IPS-18c (cell line): ENCODE measurements around the gene TCTA.

Source experiments
- H3K4me3 ChIP-seq: 2 replicates; pipeline ENCODE4 v1.7.0; 2013; ENCODE audit warnings: low read depth, mild to moderate bottlenecking, low read length, moderate library complexity; ENCODE audit not compliant: insufficient read depth
- H3K9me3 ChIP-seq: one replicate; pipeline ENCODE4 v1.6.1; 2013; ENCODE audit warnings: mild to moderate bottlenecking, low read length, moderate library complexity; ENCODE audit not compliant: control insufficient read depth, insufficient read depth

TCTA gene

DNA sequence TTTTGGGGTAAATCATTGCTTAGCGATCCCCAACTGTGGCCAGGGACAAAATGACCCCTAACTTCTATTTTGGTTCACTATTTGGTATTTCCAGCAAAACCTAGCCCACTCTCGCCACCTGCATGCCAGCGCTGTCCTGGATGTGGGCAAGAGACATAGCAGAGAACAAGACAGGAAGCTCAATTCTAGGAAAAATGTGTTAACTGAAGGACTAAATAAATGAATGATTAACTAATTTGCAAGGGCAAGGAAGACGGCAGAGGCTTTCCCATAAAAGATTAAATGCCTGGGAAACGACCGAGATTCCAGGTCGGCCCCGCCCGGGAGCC lies 16.5 kb downstream of the TCTA start:
- H3K4me3 ChIP-seq, result peak overlapping the region; percentile 90
- no peaks in the 10 kb centered on the region for H3K9me3 ChIP-seq

GRCh38 chr3:49434731-49435130 lies 22.5 kb downstream of the TCTA start:
- H3K4me3 ChIP-seq, result no peak overlapping the region

GRCh38 chr3:49445391-49445790 lies 33.2 kb downstream of the TCTA start:
- Histone ChIP-seq H3K9me3 (no peaks in the 10 kb centered on the region), H3K4me3 (no peak overlapping the region)

More at GRCh38 chr3:49434731-49435130, 22.5 kb downstream of the TCTA start:
- H3K9me3 ChIP-seq, result no peaks in the 10 kb centered on the region

DNA sequence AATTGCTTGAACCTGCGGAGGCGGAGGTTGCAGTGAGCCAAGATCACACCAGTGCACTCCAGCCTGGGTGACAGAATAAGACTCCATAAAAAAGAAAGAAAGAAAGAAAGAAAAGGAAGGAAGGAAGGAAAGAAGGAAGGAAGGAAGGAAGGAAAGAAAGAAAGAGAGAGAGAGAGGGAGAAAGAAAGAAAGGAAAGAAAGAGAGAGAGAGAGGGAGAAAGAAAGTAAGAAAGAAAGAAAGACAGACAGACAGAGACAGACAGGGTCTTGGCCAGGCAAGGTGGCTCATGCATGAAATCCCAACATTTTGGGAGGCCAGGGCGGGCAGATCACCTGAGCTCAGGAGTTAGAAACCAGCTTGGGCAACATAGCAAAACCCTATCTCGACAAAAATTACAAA lies 41.4 kb downstream of the TCTA start:
- Histone ChIP-seq H3K4me3 (no peak overlapping the region), H3K9me3 (no peaks in the 10 kb centered on the region)

- Histone ChIP-seq H3K4me3 (no peak overlapping the region), H3K9me3 (no peaks in the 10 kb centered on the region)
Measured at GRCh38 chr3:49454458-49454857, 42.2 kb downstream of the TCTA start.

DNA sequence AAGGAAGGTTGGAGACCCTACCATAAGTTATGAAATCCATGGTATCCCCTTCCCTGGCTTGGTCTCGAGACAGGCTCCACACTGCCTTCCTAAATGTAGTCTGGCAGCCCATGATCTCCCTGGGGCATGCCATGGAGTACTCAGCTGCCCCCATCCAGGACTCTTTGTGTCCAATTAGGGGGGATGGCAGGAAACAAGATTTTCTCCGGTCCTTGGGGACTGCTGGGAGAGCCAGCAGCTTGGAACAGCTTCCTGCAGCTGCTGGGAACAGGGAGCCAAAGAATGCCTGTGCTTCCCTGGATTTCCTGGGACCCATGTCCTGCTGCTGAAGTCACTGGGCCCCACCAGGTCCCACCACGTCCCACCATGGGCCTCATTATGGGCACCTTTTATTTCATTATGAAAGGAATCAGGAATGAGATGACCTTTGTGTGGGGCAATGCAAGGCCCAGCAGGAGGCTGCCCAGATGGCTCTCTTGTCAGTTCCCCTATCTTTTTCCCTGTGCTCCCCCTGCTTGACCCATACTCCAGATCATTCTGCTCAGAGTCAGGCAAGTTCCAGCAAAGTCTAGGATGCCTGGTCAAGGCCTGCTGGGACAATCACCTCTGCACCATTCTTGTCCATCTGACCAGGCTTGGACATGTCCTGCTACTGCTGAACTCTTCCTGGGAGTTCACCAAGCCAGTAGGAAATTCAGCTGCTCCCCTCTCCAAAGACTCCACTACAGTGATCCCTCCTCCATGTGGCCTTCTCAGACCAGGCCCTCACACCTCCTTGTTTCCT lies 42.9 kb downstream of the TCTA start:
- Histone ChIP-seq H3K9me3 (no peaks in the 10 kb centered on the region), H3K4me3 (no peak overlapping the region)

- Histone ChIP-seq H3K4me3 (no peak overlapping the region), H3K9me3 (no peaks in the 10 kb centered on the region)
Measured at GRCh38 chr3:49456466-49456865, 44.2 kb downstream of the TCTA start.

GRCh38 chr3:49460188-49460890 lies 48.1 kb downstream of the TCTA start:
- Histone ChIP-seq H3K9me3 (no peaks in the 10 kb centered on the region), H3K4me3 (no peak overlapping the region)

DNA sequence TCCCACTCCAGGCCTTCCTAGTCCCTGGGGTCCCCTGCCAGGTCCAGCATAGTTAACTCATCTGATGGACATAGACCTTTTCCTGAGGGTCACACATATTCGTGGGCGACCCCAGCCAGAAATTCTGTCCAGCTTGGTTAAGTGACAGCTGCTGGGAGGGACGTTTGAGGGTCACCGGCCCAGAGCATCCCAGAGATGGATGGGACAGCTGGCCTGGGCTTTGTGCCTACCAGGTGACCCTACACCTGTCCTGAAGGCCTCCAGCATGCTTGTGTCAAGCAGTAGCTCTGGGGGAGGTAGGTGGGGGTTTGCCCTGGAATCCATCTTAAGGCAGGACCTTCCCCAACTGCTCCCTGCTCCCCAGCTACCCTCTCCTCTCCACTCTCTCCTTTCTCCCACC lies 48.7 kb downstream of the TCTA start:
- H3K9me3 ChIP-seq, result no peaks in the 10 kb centered on the region
- no peak overlapping the region for H3K4me3 ChIP-seq

- H3K9me3 ChIP-seq, result no peaks in the 10 kb centered on the region
- no peak overlapping the region for H3K4me3 ChIP-seq
Measured at GRCh38 chr3:49461443-49462171, 49.4 kb downstream of the TCTA start.

DNA sequence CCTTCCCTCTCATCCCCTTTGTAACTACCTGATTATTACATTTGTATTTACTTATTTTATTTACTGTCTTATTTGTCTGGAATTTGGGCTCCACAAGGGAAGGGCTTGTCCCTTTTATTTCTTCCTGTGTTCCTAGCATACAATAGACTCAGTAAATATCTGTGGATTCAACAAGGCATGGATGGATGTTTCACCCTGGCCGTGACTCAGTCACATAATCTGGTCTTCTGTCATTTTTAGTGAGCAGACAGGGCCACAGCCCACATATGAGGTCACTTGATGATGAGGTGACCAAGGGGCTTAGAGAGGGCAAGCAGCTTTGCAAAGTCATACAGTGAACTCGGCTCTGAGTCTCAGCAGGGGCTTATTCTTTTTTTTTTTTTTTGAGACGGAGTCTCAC lies 50.0 kb downstream of the TCTA start:
- Histone ChIP-seq H3K4me3 (no peak overlapping the region), H3K9me3 (no peaks in the 10 kb centered on the region)

- H3K4me3 ChIP-seq, result no peak overlapping the region
- H3K9me3 ChIP-seq, result no peaks in the 10 kb centered on the region
Measured at GRCh38 chr3:49465270-49466034, 53.2 kb downstream of the TCTA start.
